NOMO-1 (cell line): ENCODE results near the gene PEX11A.
A peak's percentile ranks its signal among the peaks of the same experiment; 100 is the strongest.

Source experiments
- DNase-seq, 2 experiments: peaks; one replicate each; lab custom pipeline; 2025; ENCODE audit not compliant: unreplicated experiment in 2 of 2; lab: John Stamatoyannopoulos, UW

The PEX11A gene

GRCh38 chr15:89677381-89677780, 13.2 kb downstream of the PEX11A start:
- no peak for DNase-seq

GRCh38 chr15:89675606-89676005, 14.9 kb downstream of the PEX11A start:
- peak in 1 of 2 experiments; percentile 11 for DNase-seq

GRCh38 chr15:89674526-89674925, 16.0 kb downstream of the PEX11A start:
- no peak for DNase-seq

GRCh38 chr15:89673165-89673512, 17.4 kb downstream of the PEX11A start:
- DNase-seq: peak; percentile 4 to 13

- DNase-seq: no peak
Measured at GRCh38 chr15:89672221-89673164, 18.1 kb downstream of the PEX11A start.

- DNase-seq: no peak
Measured at GRCh38 chr15:89671687-89672086, 18.9 kb downstream of the PEX11A start.

- no peak for DNase-seq
Measured at GRCh38 chr15:89670971-89671560, 19.5 kb downstream of the PEX11A start.

- no peak for DNase-seq
Measured at GRCh38 chr15:89669941-89670340, 20.6 kb downstream of the PEX11A start.

- DNase-seq: no peak
Measured at GRCh38 chr15:89669309-89669865, 21.2 kb downstream of the PEX11A start.

GRCh38 chr15:89668171-89668570, 22.4 kb downstream of the PEX11A start:
- DNase-seq: no peak

- no peak for DNase-seq
Measured at GRCh38 chr15:89667706-89667960, 22.9 kb downstream of the PEX11A start.

- DNase-seq: no peak
Measured at GRCh38 chr15:89666858-89667705, 23.5 kb downstream of the PEX11A start.

GRCh38 chr15:89666184-89666857, 24.2 kb downstream of the PEX11A start:
- no peak for DNase-seq

- peak; percentile 9 to 43 for DNase-seq
Measured at GRCh38 chr15:89665449-89666181, 24.9 kb downstream of the PEX11A start.

- DNase-seq: no peak
Measured at GRCh38 chr15:89664441-89665350, 25.9 kb downstream of the PEX11A start.

GRCh38 chr15:89662893-89663626, 27.5 kb downstream of the PEX11A start:
- DNase-seq: no peak

- no peak for DNase-seq
Measured at GRCh38 chr15:89660556-89660955, 30.0 kb downstream of the PEX11A start.

- no peak for DNase-seq
Measured at GRCh38 chr15:89659295-89659694, 31.3 kb downstream of the PEX11A start.
